ENCODE measurements around the gene AKNA.

AKNA gene

DNA sequence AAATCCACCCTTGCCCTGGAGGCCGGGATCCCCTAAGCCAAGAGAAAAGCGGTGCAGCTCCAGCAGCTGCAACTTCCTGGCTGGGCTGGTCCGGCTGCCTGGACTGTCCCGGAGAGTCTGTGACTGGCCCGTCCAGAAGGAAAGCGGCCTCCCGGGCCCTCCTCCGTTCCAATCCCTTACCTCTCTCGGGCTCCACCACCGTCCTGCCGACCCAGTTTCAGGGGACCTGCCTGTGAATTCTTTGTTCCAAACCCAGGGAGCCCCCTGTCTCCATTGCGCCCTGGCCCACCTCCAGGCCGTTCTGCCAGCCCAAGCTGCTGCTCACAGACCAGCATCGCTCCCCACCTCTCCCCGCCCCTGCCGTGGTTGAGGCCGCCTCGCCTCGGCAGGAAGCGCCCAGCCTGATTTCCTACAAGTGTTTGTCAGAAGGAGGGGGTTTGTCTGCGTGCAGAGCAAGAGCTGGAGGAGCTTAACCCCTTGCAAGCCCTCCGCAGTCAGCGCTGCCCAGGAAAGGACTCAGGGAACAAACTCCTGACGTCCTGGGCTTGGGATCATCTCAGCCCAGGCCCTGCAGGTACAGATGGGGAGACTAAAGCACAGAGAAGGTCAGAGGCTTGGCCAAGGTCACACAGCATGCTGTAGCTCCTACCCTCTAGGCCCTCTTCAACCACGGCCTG lies at the start of gene AKNA:
Gene AKNA, minus strand, starts transcription at position 303 of the 677 bp plus-strand sequence. CDS start 6,649 bp downstream, outside the sequence.
- DNase-seq, result peak; percentile 74

DNA sequence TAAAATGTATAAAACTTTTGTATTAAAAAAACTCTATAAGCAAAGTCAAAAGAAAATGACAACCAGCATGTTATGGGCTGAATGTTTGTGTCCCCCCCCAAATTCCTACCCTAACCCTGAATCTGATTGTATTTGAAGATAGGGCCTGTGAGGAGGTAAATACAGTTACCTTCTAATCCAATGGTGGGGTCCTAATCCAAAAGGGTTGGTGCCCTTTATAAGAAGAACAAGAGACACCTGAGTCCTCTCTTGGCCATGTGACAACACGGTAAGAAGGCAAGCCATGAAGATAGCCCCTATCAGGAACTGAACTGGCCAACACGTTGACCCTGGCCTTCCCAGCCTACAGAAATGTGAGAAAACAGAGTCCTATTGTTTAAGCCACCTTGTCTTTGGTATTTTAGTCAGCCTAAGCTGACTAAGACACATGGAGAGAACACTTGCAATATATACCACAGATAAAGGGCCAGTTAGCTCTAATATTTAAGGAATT lies 49.7 kb upstream of the AKNA start:
- DNase-seq, result no peak

DNA sequence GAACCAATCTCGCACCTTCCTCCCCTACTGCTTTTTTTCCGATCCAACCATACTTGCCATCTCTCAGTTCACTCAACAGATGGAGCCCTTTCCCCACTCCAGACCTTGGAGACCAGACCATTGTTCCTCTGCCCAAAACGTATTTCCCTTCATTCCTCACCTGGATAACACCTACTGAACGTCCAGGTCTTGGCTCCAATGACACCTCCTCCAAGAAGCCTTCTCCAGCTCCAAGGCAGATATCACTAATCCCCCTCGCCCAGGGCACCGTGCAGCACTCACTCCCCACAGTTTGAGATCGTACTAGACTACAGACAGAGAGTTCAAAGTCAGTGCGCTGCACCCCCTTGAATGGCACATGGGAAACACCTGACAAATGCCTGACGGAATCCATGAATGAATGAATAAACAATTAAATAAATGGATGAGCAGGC lies 47.1 kb upstream of the AKNA start:
- peak; percentile 72 for DNase-seq

DNA sequence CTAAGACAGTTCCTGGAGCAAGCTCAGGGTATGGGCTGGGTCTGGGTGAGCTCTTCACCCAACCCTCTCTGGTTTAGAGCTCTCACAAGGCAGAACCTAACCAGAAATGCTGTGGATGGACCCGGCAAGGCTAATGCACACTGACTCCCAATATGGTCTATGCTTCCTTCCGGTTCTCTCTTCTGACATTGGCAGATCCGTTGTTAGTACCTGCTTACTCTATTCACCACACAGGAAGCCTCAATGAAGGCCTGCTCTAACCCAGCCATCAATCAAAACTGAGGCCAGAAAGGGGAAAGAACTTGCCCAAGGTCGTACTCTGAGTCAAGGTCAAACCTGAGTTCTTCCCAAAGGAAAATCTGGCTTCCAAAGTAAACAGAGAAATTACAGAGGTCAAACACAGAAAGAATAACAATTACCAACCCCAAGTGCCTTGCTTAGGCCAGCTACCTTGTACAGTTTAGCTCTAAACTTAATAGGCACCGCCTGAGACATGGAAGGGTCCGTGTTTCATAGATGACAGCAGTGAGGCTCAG lies 46.0 kb upstream of the AKNA start:
- no peak for DNase-seq

GRCh38 chr9:114433086-114433485 lies 45.3 kb upstream of the AKNA start:
- no peak for DNase-seq

GRCh38 chr9:114432323-114433067 lies 44.7 kb upstream of the AKNA start:
- no peak for DNase-seq

DNA sequence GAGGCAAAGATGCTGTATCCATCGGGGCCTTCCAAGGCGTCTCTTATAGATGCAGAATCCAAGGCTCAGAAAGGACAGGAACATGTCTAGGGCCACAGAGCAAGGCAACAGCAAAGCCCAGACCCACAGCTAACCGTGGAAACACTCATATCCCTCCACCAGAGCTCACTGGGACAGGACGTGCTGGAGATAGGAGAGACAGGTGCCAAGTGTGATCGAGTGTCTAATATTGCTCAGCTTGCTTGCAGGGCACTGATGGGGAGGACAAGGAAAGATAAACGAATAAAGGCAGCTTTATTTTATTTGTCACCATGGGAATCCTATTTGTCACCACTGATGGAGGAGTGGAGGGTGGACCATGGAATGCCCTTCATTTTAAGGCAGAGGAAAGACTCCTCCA lies 44.0 kb upstream of the AKNA start:
- no peak for DNase-seq

DNA sequence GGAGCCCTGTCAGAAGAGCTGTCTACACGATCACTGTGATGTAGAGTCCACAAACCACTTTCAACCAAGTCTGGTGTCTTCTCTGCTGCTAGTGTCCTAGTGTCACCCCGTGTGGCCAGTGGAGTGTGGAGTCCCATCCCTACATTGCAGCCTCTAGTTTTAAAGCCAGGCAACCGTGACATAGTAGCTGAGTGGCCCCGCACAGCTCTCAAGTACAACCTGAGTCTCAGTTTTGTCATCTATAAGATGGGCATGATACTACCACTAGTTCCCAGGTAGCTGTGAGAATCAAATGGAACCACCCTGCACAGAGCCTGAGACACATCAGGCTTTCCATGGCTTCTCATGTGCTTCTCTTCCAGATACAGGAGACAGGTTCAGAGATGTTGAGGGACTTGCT lies 43.2 kb upstream of the AKNA start:
- no peak for DNase-seq

DNA sequence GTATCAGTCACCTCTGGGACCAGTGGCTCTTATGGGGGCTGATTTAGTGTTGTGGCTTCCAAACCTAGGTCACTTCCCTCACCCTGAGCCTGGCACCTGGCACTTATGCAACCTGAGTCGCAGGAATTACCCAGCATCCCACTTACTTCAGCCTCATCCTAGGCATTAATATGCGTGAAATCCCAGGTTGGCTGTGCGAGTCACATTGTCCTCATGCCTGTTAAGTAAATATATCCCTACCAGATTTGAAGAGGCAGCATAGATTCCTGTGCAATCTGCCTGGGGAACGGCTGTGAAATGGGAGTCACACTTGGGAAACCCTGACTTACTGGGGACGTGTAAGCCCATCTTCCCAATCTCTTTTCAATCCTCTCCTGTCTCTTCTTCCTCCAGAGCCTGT lies 42.7 kb upstream of the AKNA start:
- peak; percentile 69 for DNase-seq

DNA sequence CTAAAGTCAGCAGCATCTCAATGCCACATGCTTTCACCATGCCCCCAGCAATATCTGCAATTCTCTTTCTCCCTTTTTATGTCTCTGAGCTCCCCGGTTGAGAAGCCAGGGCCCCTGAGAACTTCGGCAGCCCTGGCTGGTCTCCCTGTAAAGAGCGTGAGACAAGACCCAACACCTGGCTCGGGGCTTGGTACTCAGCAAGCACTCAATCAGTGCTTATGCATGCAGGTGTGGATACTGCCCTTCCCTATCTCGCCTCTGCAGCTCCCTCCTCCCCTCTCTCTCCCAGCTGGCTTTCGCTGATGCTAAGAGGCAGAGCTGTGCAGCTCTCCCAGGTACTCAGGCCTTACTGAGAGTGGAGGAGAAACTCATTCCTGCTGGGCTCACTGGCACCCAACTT lies 41.7 kb upstream of the AKNA start:
- no peak for DNase-seq

DNA sequence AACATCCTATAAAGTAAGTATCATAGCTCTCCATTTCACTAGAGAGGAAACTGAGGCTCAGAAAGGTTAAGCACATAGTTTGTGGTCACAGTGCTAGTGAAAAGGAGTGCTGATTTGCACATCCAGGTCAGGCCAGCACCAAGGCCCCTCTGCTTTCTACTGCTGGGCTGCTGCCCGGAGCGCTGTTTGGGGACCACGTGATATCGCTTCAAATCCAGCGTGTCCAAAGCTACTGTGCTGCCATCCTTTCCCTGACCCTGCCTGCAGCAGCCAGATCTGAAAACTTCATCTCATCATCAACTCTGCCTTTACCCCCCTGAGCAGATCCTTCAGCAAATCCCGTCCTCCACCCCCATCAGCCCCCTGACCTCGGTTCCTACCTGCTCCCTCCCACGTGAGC lies 40.7 kb upstream of the AKNA start:
- no peak for DNase-seq

- no peak for DNase-seq
Measured at GRCh38 chr9:114427644-114428043, 39.9 kb upstream of the AKNA start.

GRCh38 chr9:114426046-114426948 lies 38.5 kb upstream of the AKNA start:
- DNase-seq, result no peak

- DNase-seq, result no peak
Measured at GRCh38 chr9:114425126-114425525, 37.3 kb upstream of the AKNA start.

- DNase-seq, result no peak
Measured at GRCh38 chr9:114424126-114424525, 36.3 kb upstream of the AKNA start.

- DNase-seq, result no peak
Measured at GRCh38 chr9:114423181-114423580, 35.4 kb upstream of the AKNA start.

- DNase-seq, result no peak
Measured at GRCh38 chr9:114421147-114421546, 33.4 kb upstream of the AKNA start.

DNA sequence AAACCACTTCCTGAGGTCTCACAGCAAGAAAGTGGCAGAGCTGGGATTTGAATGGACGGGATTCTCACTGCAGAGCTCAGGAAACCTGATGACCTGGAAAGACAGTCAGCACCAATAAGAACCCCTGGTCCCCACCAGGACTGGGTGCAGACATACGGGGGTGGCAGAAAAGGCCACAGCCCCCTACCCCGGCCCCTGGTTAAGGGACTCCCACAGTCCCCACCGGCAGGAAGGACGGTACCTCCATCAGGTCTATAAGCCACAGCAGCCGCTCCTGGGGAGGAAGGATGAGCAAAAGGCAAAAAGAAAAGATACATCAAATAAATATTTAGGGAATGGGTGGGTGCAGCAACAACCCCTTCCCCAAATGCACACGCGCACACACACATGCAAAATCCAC lies 32.0 kb upstream of the AKNA start:
- no peak for DNase-seq

DNA sequence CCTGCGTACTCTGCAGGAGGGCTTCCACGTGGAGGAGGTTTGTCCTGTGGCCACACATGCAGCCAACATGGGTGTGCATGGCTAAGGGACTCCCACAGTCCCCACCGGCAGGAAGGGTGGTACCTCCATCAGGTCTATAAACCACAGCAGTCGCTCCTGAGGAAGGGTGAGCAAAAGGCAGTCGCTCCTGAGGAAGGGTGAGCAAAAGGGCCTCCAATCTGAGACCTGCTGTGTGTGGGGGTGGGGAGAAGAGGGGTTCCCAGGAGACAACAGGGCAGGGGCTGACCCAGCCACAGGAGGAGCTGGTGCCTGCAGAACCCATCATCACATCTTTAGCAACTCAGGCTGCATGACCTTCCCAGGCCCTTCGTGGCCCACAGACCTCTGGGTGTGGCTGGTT lies 30.3 kb upstream of the AKNA start:
- DNase-seq, result no peak

- DNase-seq, result no peak
Measured at GRCh38 chr9:114417511-114417910, 29.7 kb upstream of the AKNA start.

- no peak for DNase-seq
Measured at GRCh38 chr9:114416906-114417305, 29.1 kb upstream of the AKNA start.

DNA sequence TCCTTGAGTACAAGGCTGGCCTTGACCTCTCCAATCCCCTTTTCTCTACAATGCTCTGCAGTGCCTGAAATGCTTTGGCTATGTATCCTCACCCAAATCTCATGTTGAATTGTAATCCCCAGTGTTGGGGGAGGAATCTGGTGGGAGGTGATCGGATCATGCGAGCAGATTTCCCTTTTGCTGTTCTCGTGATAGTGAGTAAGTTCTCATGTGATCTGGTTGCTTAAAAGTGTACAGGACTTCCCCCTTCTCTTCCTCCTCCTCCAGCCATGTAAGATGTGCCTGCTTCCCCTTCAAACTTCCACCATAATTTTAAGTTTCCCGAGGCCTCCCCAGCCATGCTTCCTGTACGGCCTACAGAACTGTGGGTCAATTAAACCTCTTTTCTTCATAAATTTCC lies 28.5 kb upstream of the AKNA start:
- DNase-seq, result no peak

- no peak for DNase-seq
Measured at GRCh38 chr9:114414346-114414745, 26.6 kb upstream of the AKNA start.
